H1 (cell line): ENCODE results near the gene ACCSL. TPM values are rescaled to one million over a fixed set of nuclear protein-coding genes. Genes with fewer than 3 reads are reported as not detected.
A peak's percentile ranks its signal among the peaks of the same experiment; 100 is the strongest.

ENCODE experiments used
- CTCF ChIA-PET: fragments of 300-600 bp; sonication (Branson Sonifier 250); formaldehyde crosslinking; loops from one replicate; lab custom pipeline; 2021; ENCODE audit not compliant: partially characterized antibody; lab: Charles Lee
- POLR2A ChIA-PET: fragments of 300-600 bp; sonication (Branson Sonifier 250); formaldehyde crosslinking; loops from one replicate; lab custom pipeline; 2021; ENCODE audit warnings: inconsistent platforms; ENCODE audit not compliant: partially characterized antibody; lab: Charles Lee
- DNase-seq, 2 experiments: peaks; one replicate each; pipeline versions ENCODE4 v3.0.0 to v3.0.0-alpha.2; 2010 to 2022; ENCODE audit warnings: low spot score in 2 of 2, low read depth in 1 of 2, mixed read lengths in 1 of 2
- FAIRE-seq: peaks from 2 replicates; lab custom pipeline; 2011; peaks lifted over from hg19 to GRCh38; lab: Jason Lieb, UNC
- H2AFZ ChIP-seq: 2 replicates; pipeline ENCODE4 v1.8.1; 2012; ENCODE audit warnings: low read length, inconsistent platforms
- H2AK5ac ChIP-seq: 2 replicates; pipeline ENCODE4 v1.6.1; 2013; ENCODE audit warnings: low read depth, low read length
- H2BK120ac ChIP-seq: replicated peaks from 2 replicates; pipeline ENCODE3; 2013; ENCODE audit warnings: low read depth, low read length, inconsistent platforms
- H2BK12ac ChIP-seq: 2 replicates; pipeline ENCODE4 v1.6.1; 2013; ENCODE audit warnings: low read depth, low read length
- H2BK15ac ChIP-seq: 2 replicates; pipeline ENCODE4 v1.6.1; 2013; ENCODE audit warnings: low read length
- H2BK20ac ChIP-seq: 2 replicates; pipeline ENCODE4 v1.6.1; 2013; ENCODE audit warnings: low read length
- H2BK5ac ChIP-seq: 2 replicates; pipeline ENCODE4 v1.6.1; 2013; ENCODE audit warnings: low read depth, low read length
- H3K14ac ChIP-seq: 2 replicates; pipeline ENCODE4 v1.6.1; 2013; ENCODE audit warnings: inconsistent platforms; ENCODE audit not compliant: insufficient read length
- H3K18ac ChIP-seq: 2 replicates; pipeline ENCODE4 v1.6.1; 2013; ENCODE audit warnings: low read length; ENCODE audit errors: extremely low read depth
- H3K23ac ChIP-seq: 2 replicates; pipeline ENCODE4 v1.6.1; 2013; ENCODE audit warnings: inconsistent platforms; ENCODE audit not compliant: insufficient read length
- H3K23me2 ChIP-seq: 2 replicates; pipeline ENCODE4 v1.6.1; 2013; ENCODE audit warnings: low read depth, low read length
- H3K27ac ChIP-seq: 2 replicates; pipeline ENCODE4 v1.6.1; 2011; ENCODE audit warnings: low read depth, low read length, inconsistent platforms
- H3K27me3 ChIP-seq, 4 experiments: replicated peaks in 1 of 4; 1 replicate in 1 of 4; 2 replicates in 3 of 4; pipeline versions ENCODE4 v1.6.1 to v1.8.1; 2011 to 2013; ENCODE audit warnings: low read length in 3 of 4, mild to moderate bottlenecking in 3 of 4, inconsistent platforms in 2 of 4, mixed read lengths in 2 of 4, moderate library complexity in 1 of 4; ENCODE audit not compliant: control insufficient read depth in 3 of 4, insufficient read depth in 3 of 4; ENCODE audit errors: extremely low read depth in 1 of 4
- H3K36me3 ChIP-seq, 4 experiments: 2 replicates each; pipeline versions ENCODE4 v1.6.1 to v1.8.1; 2011 to 2013; ENCODE audit warnings: mild to moderate bottlenecking in 4 of 4, low read length in 3 of 4, moderate library complexity in 2 of 4, control low read depth in 1 of 4, inconsistent platforms in 1 of 4; ENCODE audit not compliant: insufficient read depth in 4 of 4, control insufficient read depth in 2 of 4
- H3K4ac ChIP-seq: replicated peaks from 2 replicates; pipeline ENCODE3; 2013; ENCODE audit warnings: low read length, low read depth, mixed read lengths, inconsistent platforms; ENCODE audit not compliant: insufficient read length
- H3K4me1 ChIP-seq, 4 experiments: replicated peaks in 1 of 4; 1 replicate in 1 of 4; 2 replicates in 3 of 4; pipeline versions ENCODE4 v1.6.1 to v1.8.1; 2011 to 2013; ENCODE audit warnings: low read length in 3 of 4, inconsistent platforms in 2 of 4, mixed read lengths in 1 of 4; ENCODE audit not compliant: insufficient read depth in 4 of 4, control insufficient read depth in 3 of 4
- H3K4me2 ChIP-seq, 2 experiments: 2 replicates each; pipeline versions ENCODE4 v1.6.1 to v1.8.1; 2011 to 2013; ENCODE audit warnings: low read depth in 2 of 2, low read length in 2 of 2, control low read depth in 1 of 2, inconsistent platforms in 1 of 2, mild to moderate bottlenecking in 1 of 2; ENCODE audit not compliant: insufficient read depth in 1 of 2
- H3K4me3 ChIP-seq, 4 experiments: fragments of 200-600, 300-600 bp in 1 of 4; sonication (generic), shearing (Covaris generic), sonication (Bioruptor Twin) in 1 of 4; 2 replicates each; pipeline versions ENCODE4 v1.5.1 to v1.8.1; 2011 to 2016; ENCODE audit warnings: low read length in 4 of 4, low read depth in 3 of 4, control low read depth in 2 of 4, inconsistent platforms in 2 of 4, mild to moderate bottlenecking in 2 of 4, mixed read lengths in 1 of 4, moderate library complexity in 1 of 4; ENCODE audit not compliant: insufficient read depth in 2 of 4; ENCODE audit errors: extremely low read depth in 1 of 4
- H3K56ac ChIP-seq: replicated peaks from 2 replicates; pipeline ENCODE3; 2013; ENCODE audit warnings: low read depth, mild to moderate bottlenecking, mixed read lengths, low read length, inconsistent platforms; ENCODE audit not compliant: insufficient read length
- H3K79me1 ChIP-seq: 2 replicates; pipeline ENCODE4 v1.6.1; 2013; ENCODE audit warnings: low read depth, low read length, control low read depth
- H3K79me2 ChIP-seq, 2 experiments: 2 replicates each; pipeline versions ENCODE4 v1.6.1 to v1.8.1; 2012 to 2013; ENCODE audit warnings: low read length in 2 of 2, mild to moderate bottlenecking in 2 of 2, inconsistent platforms in 1 of 2; ENCODE audit not compliant: insufficient read depth in 2 of 2, control insufficient read depth in 1 of 2
- H3K9ac ChIP-seq, 4 experiments: replicated peaks in 1 of 4; 1 replicate in 1 of 4; 2 replicates in 3 of 4; pipeline versions ENCODE4 v1.6.1 to v1.8.1; 2011 to 2013; ENCODE audit warnings: low read depth in 3 of 4, low read length in 3 of 4, control low read depth in 2 of 4, mild to moderate bottlenecking in 2 of 4, moderate library complexity in 2 of 4, inconsistent platforms in 1 of 4; ENCODE audit errors: extremely low read depth in 1 of 4
- H3K9me3 ChIP-seq, 2 experiments: 2 replicates each; pipeline versions ENCODE4 v1.6.1 to v1.8.1; 2012 to 2013; ENCODE audit warnings: mild to moderate bottlenecking in 2 of 2, moderate library complexity in 2 of 2, control low read depth in 1 of 2, inconsistent platforms in 1 of 2, low read depth in 1 of 2, low read length in 1 of 2, mixed read lengths in 1 of 2; ENCODE audit not compliant: insufficient read depth in 2 of 2
- H4K20me1 ChIP-seq, 2 experiments: replicated peaks in 1 of 2; 2 replicates each; pipeline versions ENCODE3 to v1.8.1; 2011 to 2013; ENCODE audit warnings: inconsistent platforms in 2 of 2, low read length in 2 of 2, mild to moderate bottlenecking in 1 of 2; ENCODE audit not compliant: insufficient read depth in 2 of 2, control insufficient read depth in 1 of 2
- H4K5ac ChIP-seq: 2 replicates; pipeline ENCODE4 v1.6.1; 2013; ENCODE audit warnings: low read length, low read depth, mixed read lengths, inconsistent platforms; ENCODE audit not compliant: insufficient read length
- H4K8ac ChIP-seq: 2 replicates; pipeline ENCODE4 v1.8.0; 2013; ENCODE audit warnings: mild to moderate bottlenecking, moderate library complexity, low read length, inconsistent platforms; ENCODE audit not compliant: insufficient read depth; ENCODE audit errors: extremely low read depth
- H4K91ac ChIP-seq: replicated peaks from 2 replicates; pipeline ENCODE3; 2013; ENCODE audit warnings: low read length, mixed read lengths, inconsistent platforms; ENCODE audit not compliant: insufficient read length
- BCL11A ChIP-seq, 2 experiments: IDR thresholded peaks; one replicate each; pipeline ENCODE4 v1.6.1; 2011; ENCODE audit warnings: low read depth in 2 of 2, low read length in 2 of 2, mild to moderate bottlenecking in 2 of 2
- CEBPB ChIP-seq: IDR thresholded peaks from 2 replicates; pipeline ENCODE4 v1.6.1; 2012; ENCODE audit warnings: low read depth, low read length
- CHD2 ChIP-seq: IDR thresholded peaks from 2 replicates; pipeline ENCODE4 v1.6.1; 2012; ENCODE audit warnings: low read length, improper control_type of control experiment
- KDM4A ChIP-seq: IDR thresholded peaks from one replicate; pipeline ENCODE4 v1.7.1; 2012; ENCODE audit warnings: low read depth, mild to moderate bottlenecking, moderate library complexity, low read length, inconsistent platforms; ENCODE audit not compliant: severe bottlenecking
- KDM5A ChIP-seq: fragments of 200-600 bp; IDR thresholded peaks from 2 replicates; pipeline ENCODE4 v1.7.1; 2012; ENCODE audit warnings: mild to moderate bottlenecking, low read length, inconsistent platforms, mixed read lengths
- POLR2AphosphoS5 ChIP-seq: IDR thresholded peaks from 2 replicates; pipeline ENCODE4 v1.6.1; 2011; ENCODE audit warnings: low read depth, low read length
- SIN3A ChIP-seq, 2 experiments: IDR thresholded peaks in 1 of 2; conservative IDR thresholded peaks in 1 of 2; 2 replicates each; pipeline ENCODE4 v1.6.1; 2011 to 2012; ENCODE audit warnings: low read length in 2 of 2, improper control_type of control experiment in 1 of 2, low read depth in 1 of 2, mild to moderate bottlenecking in 1 of 2
- SIRT6 ChIP-seq: IDR thresholded peaks from one replicate; pipeline ENCODE4 v1.7.1; 2012; ENCODE audit warnings: low read length, inconsistent platforms
- SIX5 ChIP-seq: IDR thresholded peaks from 2 replicates; pipeline ENCODE4 v1.6.1; 2011; ENCODE audit warnings: mild to moderate bottlenecking, low read depth, low read length
- SP2 ChIP-seq: IDR thresholded peaks from 2 replicates; pipeline ENCODE4 v1.6.1; 2012; ENCODE audit warnings: mild to moderate bottlenecking, low read length, inconsistent platforms
- SUZ12 ChIP-seq: fragments of 200-600 bp; sonication (generic); IDR thresholded peaks from 2 replicates; pipeline ENCODE4 v1.6.1; 2012; ENCODE audit warnings: mild to moderate bottlenecking, inconsistent platforms, low read length, moderate library complexity, mixed read lengths
- TAF1 ChIP-seq: IDR thresholded peaks from 2 replicates; pipeline ENCODE4 v1.6.1; 2011; ENCODE audit warnings: mild to moderate bottlenecking, low read depth, low read length
- TBP ChIP-seq: IDR thresholded peaks from 2 replicates; pipeline ENCODE4 v1.6.1; 2011; ENCODE audit warnings: low read depth, low read length, improper control_type of control experiment
- WGBS, 2 experiments: shearing (Covaris generic) in 1 of 2; methylation state at CpG; one replicate each; pipeline versions ENCODE4 v1.1.6 to v1.1.7; 2013 to 2015; ENCODE audit warnings: low lambda C conversion rate in 2 of 2, mixed read lengths in 2 of 2, inconsistent platforms in 1 of 2, low coverage in 1 of 2, missing lambda C conversion rate in 1 of 2; ENCODE audit not compliant: insufficient replicate concordance in 2 of 2, insufficient coverage in 1 of 2, insufficient read length in 1 of 2; ENCODE audit errors: extremely low coverage in 1 of 2, missing lambda C conversion rate in 1 of 2; 5-methylcytosine and 5-hydroxymethylcytosine counted together
- polyA plus RNA-seq, 7 experiments: library from polyadenylated mRNA; depleted of rRNA in 3 of 7; stranded (reverse) in 5 of 7; unstranded in 2 of 7; fragments of >200 nt in 5 of 7; fragments of 200-250 nt in 2 of 7; gene quantifications; 1 replicate in 5 of 7; 2 replicates in 1 of 7; 4 replicates in 1 of 7; pipeline versions ENCODE4 v1.2.1 to v1.2.3, GENCODE V29; 2011 to 2013; ENCODE audit warnings: missing spikeins in 2 of 7, mixed read lengths in 2 of 7
- total RNA-seq: library from RNA; stranded (reverse); fragmentation: NEBNext Ultra II Directional; extraction: Animal tissue kit (Norgen Biotek cat#: 25700); gene quantifications from 2 replicates; pipeline ENCODE4 v1.2.1, GENCODE V29; 2021
- TF ChIP-seq, protein P1 (sequence below): IDR thresholded peaks from 2 replicates; pipeline ENCODE4 v1.6.1; 2011; ENCODE audit warnings: low read length, improper control_type of control experiment

ACCSL gene
- total and polyA plus RNA-seq, 2 of the 8 experiments (the other 6 are each of a cell fraction or from before 2014, with no cell fraction given), result not detected

DNA sequence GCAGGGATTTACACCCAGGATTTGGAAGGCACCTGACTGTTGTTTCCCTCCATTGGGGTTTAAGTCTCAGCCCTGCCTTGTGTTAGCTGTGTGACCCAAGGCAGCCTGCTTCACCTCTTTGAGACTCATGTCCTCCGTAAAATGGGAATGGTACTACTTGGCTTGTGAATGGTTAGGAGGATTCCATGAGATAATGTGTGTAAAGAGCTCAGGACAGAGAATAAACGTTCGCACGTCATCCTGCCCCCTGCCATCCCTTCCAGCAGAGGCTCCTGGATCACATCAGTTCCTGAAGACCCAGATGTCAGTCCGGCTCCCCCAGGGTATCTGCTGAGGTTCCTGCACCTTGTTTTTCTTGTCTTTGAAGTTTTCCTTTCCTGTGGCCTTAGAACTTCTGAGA lies 16.8 kb upstream of the ACCSL start:
- H4K5ac ChIP-seq, result no peak overlapping the region
- no peak overlapping the region for H3K4me3 ChIP-seq
- H4K8ac ChIP-seq, result no peak overlapping the region
- no peak overlapping the region for H2AK5ac ChIP-seq
- H3K4ac ChIP-seq, result no peak overlapping the region
- H2BK5ac ChIP-seq, result no peak overlapping the region
- ChIA-PET POLR2A (interaction anchor here (2.4 kb wide), 1 partner anchor 90 kb away, joined by 7 read pairs; the partner anchor contains the start of gene C11orf96), CTCF (interaction anchor here (1.5 to 5.7 kb wide), 4 partner anchors 39 to 141 kb away, joined by 3 to 43 read pairs (median 10); no protein-coding TSS in a partner anchor)
- H4K20me1 ChIP-seq, result no peaks in the 10 kb centered on the region
- no peak overlapping the region for H3K27ac ChIP-seq
- WGBS, 2 experiments, result 93% methylated on average over 5 of the region's 5 CpGs; no CpG with 5 or more reads in 1 of the 2 experiments
- H3K36me3 ChIP-seq, result no peaks in the 10 kb centered on the region
- no peaks in the 10 kb centered on the region for H3K23me2 ChIP-seq
- H4K91ac ChIP-seq, result no peak overlapping the region
- H3K4me2 ChIP-seq, result peak overlapping the region in 1 of 2 experiments; percentile 42; a peak in 1 of 4 replicates
- DNase-seq, result peak in 1 of 2 experiments; percentile 38
- no peak overlapping the region for H2BK20ac ChIP-seq
- no peak overlapping the region for H3K18ac ChIP-seq
- no peaks in the 10 kb centered on the region for H3K79me2 ChIP-seq
- no peak overlapping the region for H2BK12ac ChIP-seq
- peak overlapping the region; percentile 19; the same call in 1 of the 2 replicates for H2AFZ ChIP-seq
- H2BK15ac ChIP-seq, result no peak overlapping the region
- no peak overlapping the region for H3K9ac ChIP-seq
- no peaks in the 10 kb centered on the region for H3K79me1 ChIP-seq
- H3K27me3 ChIP-seq, result no peaks in the 10 kb centered on the region
- H3K4me1 ChIP-seq, result peaks cover 0 to 11% (median 4%) of the 10 kb centered on the region in 4 experiments; a peak in 6 of 7 replicates
- no peaks in the 10 kb centered on the region for H3K9me3 ChIP-seq
- no peak overlapping the region for H3K14ac ChIP-seq
- H3K56ac ChIP-seq, result no peak overlapping the region
- H2BK120ac ChIP-seq, result peak overlapping the region; percentile 15
- no peak overlapping the region for H3K23ac ChIP-seq
- no peak for FAIRE-seq
- TF ChIP-seq TAF1, result no peak
- TF ChIP-seq KDM4A, result no peak
- no peak for TF ChIP-seq CHD2
- no peak for TF ChIP-seq KDM5A
- TF ChIP-seq SIX5, result no peak
- TF ChIP-seq, protein P1, sequence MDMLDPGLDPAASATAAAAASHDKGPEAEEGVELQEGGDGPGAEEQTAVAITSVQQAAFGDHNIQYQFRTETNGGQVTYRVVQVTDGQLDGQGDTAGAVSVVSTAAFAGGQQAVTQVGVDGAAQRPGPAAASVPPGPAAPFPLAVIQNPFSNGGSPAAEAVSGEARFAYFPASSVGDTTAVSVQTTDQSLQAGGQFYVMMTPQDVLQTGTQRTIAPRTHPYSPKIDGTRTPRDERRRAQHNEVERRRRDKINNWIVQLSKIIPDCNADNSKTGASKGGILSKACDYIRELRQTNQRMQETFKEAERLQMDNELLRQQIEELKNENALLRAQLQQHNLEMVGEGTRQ, result no peak
- TF ChIP-seq SIN3A (conservative IDR thresholded peaks at IDR 0.05 in 1 of 2, IDR thresholded peaks at IDR 0.05 in 1 of 2; ENCODE audit: low read depth in 1 of 2, low read length in 2 of 2), result no peak
- no peak for TF ChIP-seq TBP
- TF ChIP-seq BCL11A (IDR thresholded peaks at IDR 0.05; ENCODE audit: low read depth in 2 of 2, low read length in 2 of 2), result no peak
- TF ChIP-seq CEBPB, result no peak
- TF ChIP-seq SUZ12, result no peak
- no peak for TF ChIP-seq SIRT6
- TF ChIP-seq POLR2AphosphoS5, result no peak
- no peak for TF ChIP-seq SP2
